CD14-positive monocyte (primary cell): ENCODE measurements around the gene SMIM13. TPM values are rescaled to one million over a fixed set of nuclear protein-coding genes. Genes with fewer than 3 reads are reported as not detected.

Experiments used
- DNase-seq, 3 donors: peaks; one replicate each; pipeline ENCODE4 v3.0.0-alpha.2; 2011 to 2022
- H2AFZ ChIP-seq: 2 replicates; pipeline ENCODE4 v1.6.0; 2012; ENCODE audit warnings: mild to moderate bottlenecking, low read depth, low read length, inconsistent platforms; ENCODE audit not compliant: insufficient read depth, poor library complexity, severe bottlenecking
- H3K27ac ChIP-seq, 2 donors: 1 replicate in 1 of 2; 2 replicates in 1 of 2; pipeline ENCODE4 v1.5.1; 2012 to 2013; ENCODE audit warnings: low read length in 2 of 2, control low read depth in 1 of 2, inconsistent platforms in 1 of 2, low read depth in 1 of 2, mild to moderate bottlenecking in 1 of 2
- H3K27me3 ChIP-seq, 2 donors: one replicate each; pipeline versions ENCODE4 v1.6.0 to v1.6.1; 2011 to 2013; ENCODE audit warnings: low read length in 2 of 2; ENCODE audit not compliant: control insufficient read depth in 2 of 2, insufficient read depth in 2 of 2
- H3K36me3 ChIP-seq, 2 donors: replicated peaks in 1 of 2; 1 replicate in 1 of 2; 2 replicates in 1 of 2; pipeline versions ENCODE4 v1.5.1 to v1.6.1; 2012 to 2013; ENCODE audit warnings: low read length in 2 of 2, control low read depth in 1 of 2, inconsistent platforms in 1 of 2, mild to moderate bottlenecking in 1 of 2; ENCODE audit not compliant: insufficient read depth in 2 of 2, control insufficient read depth in 1 of 2
- H3K4me1 ChIP-seq, 2 donors: 1 replicate in 1 of 2; 2 replicates in 1 of 2; pipeline versions ENCODE4 v1.5.1 to v1.6.1; 2012 to 2013; ENCODE audit warnings: low read length in 2 of 2, control low read depth in 1 of 2, inconsistent platforms in 1 of 2, mild to moderate bottlenecking in 1 of 2, moderate library complexity in 1 of 2; ENCODE audit not compliant: insufficient read depth in 2 of 2, control insufficient read depth in 1 of 2
- H3K4me2 ChIP-seq: replicated peaks from 2 replicates; pipeline ENCODE3; 2012; ENCODE audit warnings: low read length, moderate library complexity, mild to moderate bottlenecking; ENCODE audit not compliant: poor library complexity, severe bottlenecking; ENCODE audit errors: extremely low read depth
- H3K4me3 ChIP-seq, 3 experiments: fragments of 200-600 bp in 1 of 3; sonication (generic) in 1 of 3; replicated peaks in 1 of 3; 1 replicate in 2 of 3; 2 replicates in 1 of 3; pipeline ENCODE4 v1.5.1; 2011 to 2013; ENCODE audit warnings: low read length in 3 of 3, mild to moderate bottlenecking in 3 of 3, control low read depth in 2 of 3, low read depth in 2 of 3, inconsistent platforms in 1 of 3, moderate library complexity in 1 of 3
- H3K79me2 ChIP-seq: 2 replicates; pipeline ENCODE4 v1.6.0; 2012; ENCODE audit warnings: mild to moderate bottlenecking, control low read depth, inconsistent platforms, low read length, moderate library complexity; ENCODE audit not compliant: insufficient read depth
- H3K9ac ChIP-seq: 2 replicates; pipeline ENCODE4 v1.6.0; 2017; ENCODE audit warnings: low read length, mild to moderate bottlenecking; ENCODE audit not compliant: insufficient read depth, poor library complexity, severe bottlenecking
- H3K9me3 ChIP-seq, 2 donors: replicated peaks in 1 of 2; 1 replicate in 1 of 2; 2 replicates in 1 of 2; pipeline versions ENCODE4 v1.5.1 to v1.6.1; 2012 to 2013; ENCODE audit warnings: low read length in 2 of 2, control low read depth in 1 of 2; ENCODE audit not compliant: control insufficient read depth in 1 of 2, insufficient read depth in 1 of 2
- H4K20me1 ChIP-seq: 2 replicates; pipeline ENCODE4 v1.6.0; 2012; ENCODE audit warnings: mild to moderate bottlenecking, low read length, control low read depth, moderate library complexity; ENCODE audit not compliant: insufficient read depth
- H3K27ac Mint-ChIP-seq, 7 donors: one replicate each; pipeline ENCODE4 v1.8.0; 2020; ENCODE audit warnings: mild to moderate bottlenecking in 7 of 7, mixed read lengths in 7 of 7, moderate library complexity in 6 of 7, inconsistent platforms in 2 of 7
- H3K27me3 Mint-ChIP-seq, 3 donors: one replicate each; pipeline ENCODE4 v1.8.0; 2021 to 2022; ENCODE audit warnings: low read depth in 3 of 3, mild to moderate bottlenecking in 3 of 3, mixed read lengths in 3 of 3, moderate library complexity in 3 of 3, inconsistent platforms in 1 of 3
- H3K36me3 Mint-ChIP-seq, 2 donors: one replicate each; pipeline ENCODE4 v1.8.0; 2020; ENCODE audit warnings: mixed read lengths in 2 of 2, inconsistent platforms in 1 of 2, mild to moderate bottlenecking in 1 of 2
- H3K4me1 Mint-ChIP-seq: one replicate; pipeline ENCODE4 v1.8.0; 2020; ENCODE audit warnings: mild to moderate bottlenecking, mixed read lengths
- H3K4me3 Mint-ChIP-seq, 2 donors: one replicate each; pipeline ENCODE4 v1.8.0; 2020; ENCODE audit warnings: mild to moderate bottlenecking in 2 of 2, mixed read lengths in 2 of 2, moderate library complexity in 1 of 2
- H3K9me3 Mint-ChIP-seq, 7 donors: one replicate each; pipeline ENCODE4 v1.8.0; 2020 to 2022; ENCODE audit warnings: mixed read lengths in 7 of 7, mild to moderate bottlenecking in 6 of 7, moderate library complexity in 6 of 7, inconsistent platforms in 2 of 7
- CTCF ChIP-seq: fragments of 200-600 bp; IDR thresholded peaks from one replicate; pipeline ENCODE4 v1.8.0; 2022; ENCODE audit warnings: antibody characterized with exemption, mild to moderate bottlenecking
- WGBS: methylation state at CpG from one replicate; pipeline ENCODE4 v1.1.5; 2013; ENCODE audit warnings: missing lambda C conversion rate; ENCODE audit not compliant: insufficient coverage; 5-methylcytosine and 5-hydroxymethylcytosine counted together
- intact Hi-C, 2 donors: fragments of 100-400 bp; cut with micrococcal nuclease; formaldehyde crosslinking; loops; one replicate each; pipeline versions ENCODE4 v1.15.0 to v1.15.1; 2023
- polyA plus RNA-seq, 3 donors: library from polyadenylated mRNA; depleted of rRNA in 1 of 3; unstranded in 2 of 3; stranded (reverse) in 1 of 3; fragments of 300-500 nt in 2 of 3; fragments of >200 nt in 1 of 3; fragmentation: Illumina TruSeq in 2 of 3; gene quantifications; 1 replicate in 2 of 3; 2 replicates in 1 of 3; pipeline ENCODE4 v1.2.3, GENCODE V29; 2012 to 2021

Gene SMIM13
- polyA plus RNA-seq, 3 donors, result 1.4 to 3.4 (median 2.4) TPM

- no peak overlapping the region for H3K4me3 Mint-ChIP-seq
- no peaks in the 10 kb centered on the region for H3K9me3 Mint-ChIP-seq
- H2AFZ ChIP-seq, result no peak overlapping the region
- no peak overlapping the region for H3K4me2 ChIP-seq
- H3K9ac ChIP-seq, result no peak overlapping the region
- H3K4me3 ChIP-seq, result no peak overlapping the region
- H3K36me3 Mint-ChIP-seq, result no peaks in the 10 kb centered on the region
- H3K9me3 ChIP-seq, result no peaks in the 10 kb centered on the region
- H3K27ac Mint-ChIP-seq, result no peak overlapping the region
- intact Hi-C loops, result no loop called here
- H3K79me2 ChIP-seq, result no peaks in the 10 kb centered on the region
- no peaks in the 10 kb centered on the region for H3K27me3 ChIP-seq
- no peaks in the 10 kb centered on the region for H3K4me1 ChIP-seq
- TF ChIP-seq CTCF, result no peak
- H3K4me1 Mint-ChIP-seq, result peaks cover 1% of the 10 kb centered on the region
- H3K27me3 Mint-ChIP-seq, result no peaks in the 10 kb centered on the region
- no peaks in the 10 kb centered on the region for H3K36me3 ChIP-seq
- no peak overlapping the region for H3K27ac ChIP-seq
- DNase-seq, result no peak
- no peaks in the 10 kb centered on the region for H4K20me1 ChIP-seq
- no CpG with 5 or more reads among the region's 4 CpGs for WGBS
Observed at GRCh38 chr6:11072101-11072500, 21.5 kb upstream of the SMIM13 start.

- WGBS, result 100% methylated on average over 1 of the region's 2 CpGs
- Mint-ChIP-seq H3K36me3 (no peaks in the 10 kb centered on the region), H3K4me3 (no peak overlapping the region), H3K9me3 (peaks cover 0 to 10% (median 3%) of the 10 kb centered on the region in 7 donors), H3K4me1 (no peaks in the 10 kb centered on the region), H3K27me3 (peaks cover 1 to 7% (median 3%) of the 10 kb centered on the region in 3 donors), H3K27ac (no peak overlapping the region)
- H3K27ac ChIP-seq, result no peak overlapping the region
- H3K4me1 ChIP-seq, result no peaks in the 10 kb centered on the region
- no peak overlapping the region for H3K9ac ChIP-seq
- H3K4me2 ChIP-seq, result no peak overlapping the region
- intact Hi-C loops, result no loop called here
- peaks cover 0 to 2% of the 10 kb centered on the region in 2 donors for H3K9me3 ChIP-seq
- H3K36me3 ChIP-seq, result no peaks in the 10 kb centered on the region
- no peak for TF ChIP-seq CTCF
- H3K27me3 ChIP-seq, result no peaks in the 10 kb centered on the region
- no peak overlapping the region for H2AFZ ChIP-seq
- no peaks in the 10 kb centered on the region for H3K79me2 ChIP-seq
- H3K4me3 ChIP-seq, result no peak overlapping the region
- no peak for DNase-seq
- H4K20me1 ChIP-seq, result no peaks in the 10 kb centered on the region
Observed at GRCh38 chr6:11076540-11076939, 17.1 kb upstream of the SMIM13 start.
